ENCODE results near the gene NKD1. TPM values are rescaled to one million over a fixed set of nuclear protein-coding genes. Genes with fewer than 3 reads are reported as not detected.

The NKD1 gene
- total and polyA plus RNA-seq, 2 donors (not counting 1 experiment from before 2014, with no cell fraction given): 0.16 to 1.9 TPM

DNA sequence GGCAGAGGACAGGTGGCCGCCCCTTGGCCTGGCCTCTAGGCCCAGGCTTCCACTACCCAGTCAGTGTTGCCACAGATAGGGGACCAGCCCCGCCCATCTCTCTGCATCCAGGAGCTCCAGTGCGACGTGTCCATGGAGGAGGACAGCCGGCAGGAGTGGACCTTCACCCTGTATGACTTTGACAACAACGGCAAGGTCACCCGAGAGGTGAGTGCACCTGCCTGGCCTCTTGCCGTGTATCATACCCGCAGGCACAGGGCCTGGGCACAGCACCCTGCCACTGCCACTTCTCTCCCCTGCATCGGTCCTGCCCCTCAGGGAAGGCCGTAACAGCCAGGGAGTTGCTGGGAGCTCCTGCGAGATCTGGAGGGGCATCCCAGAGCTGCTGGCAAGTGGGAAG lies 77.2 kb downstream of the NKD1 start:
- no peak overlapping the region for H3K4me2 ChIP-seq (replicated peaks; ENCODE audit: low read depth, low read length, poor library complexity, severe bottlenecking)
- H3K4me1 Mint-ChIP-seq: peaks cover 13% of the 10 kb centered on the region
- H3K9me3 ChIP-seq (ENCODE audit: control extremely low read depth in 1 of 3, control insufficient read depth in 2 of 3, insufficient read depth in 1 of 3, low read length in 2 of 3): peaks cover 0 to 3% (median 0%) of the 10 kb centered on the region in 3 donors
- peaks cover 12 to 14% of the 10 kb centered on the region in 2 donors for H3K4me1 ChIP-seq (ENCODE audit: control insufficient read depth in 2 of 2, insufficient read depth in 2 of 2, low read length in 2 of 2)
- no peak overlapping the region for H3K4me3 ChIP-seq (ENCODE audit: control extremely low read depth in 1 of 5, extremely low read depth in 1 of 5, insufficient read depth in 1 of 5, low read depth in 2 of 5, low read length in 4 of 5)
- H3K4me3 Mint-ChIP-seq: no peak overlapping the region
- H3K79me2 ChIP-seq (ENCODE audit: control insufficient read depth, insufficient read depth, low read length): no peaks in the 10 kb centered on the region
- POLR2A ChIA-PET: no interaction called here
- H3K9me3 Mint-ChIP-seq (ENCODE audit: insufficient read depth): no peaks in the 10 kb centered on the region
- DNase-seq (no peak), ATAC-seq (ENCODE audit: low read depth) (no peak)
- no peaks in the 10 kb centered on the region for H3K27me3 Mint-ChIP-seq
- H3K27me3 ChIP-seq (replicated peaks in 1 of 4; ENCODE audit: control extremely low read depth in 1 of 4, control insufficient read depth in 3 of 4, insufficient read depth in 4 of 4, low read length in 3 of 4): no peaks in the 10 kb centered on the region
- H2AFZ ChIP-seq (ENCODE audit: insufficient read depth, low read depth, low read length, poor library complexity, severe bottlenecking): no peak overlapping the region
- WGBS (ENCODE audit: insufficient coverage): 97% methylated on average over 11 of the region's 12 CpGs
- intact Hi-C loops (cut with micrococcal nuclease): no loop called here
- no peak overlapping the region for H3K9ac ChIP-seq (ENCODE audit: low read length)
- no peaks in the 10 kb centered on the region for H3K36me3 ChIP-seq (replicated peaks in 1 of 2; ENCODE audit: control extremely low read depth in 1 of 2, control insufficient read depth in 1 of 2, extremely low read depth in 1 of 2, insufficient read depth in 2 of 2, low read length in 1 of 2)
- CTCF ChIA-PET: interaction anchor here (0.8 kb wide), 1 partner anchor 10 kb away, joined by 3 read pairs; no protein-coding TSS in a partner anchor
- H4K20me1 ChIP-seq (ENCODE audit: control insufficient read depth, insufficient read depth, low read length, poor library complexity, severe bottlenecking): no peaks in the 10 kb centered on the region
- no peak overlapping the region for H3K27ac ChIP-seq (ENCODE audit: low read length in 2 of 2)
- no peak for TF ChIP-seq EZH2 (IDR thresholded peaks at IDR 0.05; ENCODE audit: borderline replicate concordance, insufficient read depth, low read depth, low read length, poor library complexity, severe bottlenecking)
- TF ChIP-seq, protein P1, sequence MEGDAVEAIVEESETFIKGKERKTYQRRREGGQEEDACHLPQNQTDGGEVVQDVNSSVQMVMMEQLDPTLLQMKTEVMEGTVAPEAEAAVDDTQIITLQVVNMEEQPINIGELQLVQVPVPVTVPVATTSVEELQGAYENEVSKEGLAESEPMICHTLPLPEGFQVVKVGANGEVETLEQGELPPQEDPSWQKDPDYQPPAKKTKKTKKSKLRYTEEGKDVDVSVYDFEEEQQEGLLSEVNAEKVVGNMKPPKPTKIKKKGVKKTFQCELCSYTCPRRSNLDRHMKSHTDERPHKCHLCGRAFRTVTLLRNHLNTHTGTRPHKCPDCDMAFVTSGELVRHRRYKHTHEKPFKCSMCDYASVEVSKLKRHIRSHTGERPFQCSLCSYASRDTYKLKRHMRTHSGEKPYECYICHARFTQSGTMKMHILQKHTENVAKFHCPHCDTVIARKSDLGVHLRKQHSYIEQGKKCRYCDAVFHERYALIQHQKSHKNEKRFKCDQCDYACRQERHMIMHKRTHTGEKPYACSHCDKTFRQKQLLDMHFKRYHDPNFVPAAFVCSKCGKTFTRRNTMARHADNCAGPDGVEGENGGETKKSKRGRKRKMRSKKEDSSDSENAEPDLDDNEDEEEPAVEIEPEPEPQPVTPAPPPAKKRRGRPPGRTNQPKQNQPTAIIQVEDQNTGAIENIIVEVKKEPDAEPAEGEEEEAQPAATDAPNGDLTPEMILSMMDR (IDR thresholded peaks at IDR 0.05): no peak
- no peak overlapping the region for H3K27ac Mint-ChIP-seq

DNA sequence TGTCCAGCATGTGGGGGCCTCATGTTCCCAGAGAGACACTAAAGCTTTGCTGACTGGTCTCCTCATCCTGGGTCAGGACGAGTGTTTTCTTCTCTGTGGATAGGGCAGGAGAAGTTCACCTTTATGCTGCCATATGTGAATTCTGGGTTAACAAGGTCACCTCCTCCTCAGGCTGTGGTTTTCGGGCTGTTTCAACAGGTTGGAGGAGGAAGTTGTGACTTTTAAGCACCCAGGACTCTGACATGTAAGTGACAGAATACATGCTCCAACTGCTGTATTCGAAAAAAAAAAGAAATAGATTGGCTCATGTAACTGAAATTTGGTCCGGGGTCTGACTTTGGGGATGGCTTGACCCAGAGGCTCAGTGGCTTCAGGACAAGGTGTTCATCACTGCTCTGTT lies 78.7 kb downstream of the NKD1 start:
- no peaks in the 10 kb centered on the region for H3K9me3 Mint-ChIP-seq (ENCODE audit: insufficient read depth)
- ChIA-PET CTCF (interaction anchor here (0.8 to 2.1 kb wide), 6 partner anchors 38 to 559 kb away, joined by 3 to 13 read pairs (median 5); partner anchors contain the start of gene NKD1), POLR2A (interaction anchor here (1.0 kb wide), 1 partner anchor 380 kb away, joined by 3 read pairs; no protein-coding TSS in a partner anchor)
- Histone ChIP-seq H3K27ac (ENCODE audit: low read length in 2 of 2) (no peak overlapping the region), H3K4me2 (replicated peaks; ENCODE audit: low read depth, low read length, poor library complexity, severe bottlenecking) (peak overlapping the region; percentile 61), H2AFZ (ENCODE audit: insufficient read depth, low read depth, low read length, poor library complexity, severe bottlenecking) (peak overlapping the region; percentile 68), H3K36me3 (replicated peaks in 1 of 2; ENCODE audit: control extremely low read depth in 1 of 2, control insufficient read depth in 1 of 2, extremely low read depth in 1 of 2, insufficient read depth in 2 of 2, low read length in 1 of 2) (no peaks in the 10 kb centered on the region), H3K4me1 (ENCODE audit: control insufficient read depth in 2 of 2, insufficient read depth in 2 of 2, low read length in 2 of 2) (peaks cover 12 to 14% of the 10 kb centered on the region in 2 donors), H3K27me3 (replicated peaks in 1 of 4; ENCODE audit: control extremely low read depth in 1 of 4, control insufficient read depth in 3 of 4, insufficient read depth in 4 of 4, low read length in 3 of 4) (no peaks in the 10 kb centered on the region), H3K4me3 (ENCODE audit: control extremely low read depth in 1 of 5, extremely low read depth in 1 of 5, insufficient read depth in 1 of 5, low read depth in 2 of 5, low read length in 4 of 5) (no peak overlapping the region), H3K9ac (ENCODE audit: low read length) (no peak overlapping the region), H4K20me1 (ENCODE audit: control insufficient read depth, insufficient read depth, low read length, poor library complexity, severe bottlenecking) (no peaks in the 10 kb centered on the region), H3K9me3 (ENCODE audit: control extremely low read depth in 1 of 3, control insufficient read depth in 2 of 3, insufficient read depth in 1 of 3, low read length in 2 of 3) (peaks cover 0 to 3% (median 0%) of the 10 kb centered on the region in 3 donors), H3K79me2 (ENCODE audit: control insufficient read depth, insufficient read depth, low read length) (no peaks in the 10 kb centered on the region)
- TF ChIP-seq, protein P1 (IDR thresholded peaks at IDR 0.05): no peak
- TF ChIP-seq EZH2 (IDR thresholded peaks at IDR 0.05; ENCODE audit: borderline replicate concordance, insufficient read depth, low read depth, low read length, poor library complexity, severe bottlenecking): no peak
- H3K27me3 Mint-ChIP-seq: no peaks in the 10 kb centered on the region
- no peak overlapping the region for H3K27ac Mint-ChIP-seq
- no peak overlapping the region for H3K4me3 Mint-ChIP-seq
- DNase-seq (no peak), ATAC-seq (ENCODE audit: low read depth) (no peak)
- 23% methylated on average over 4 of the region's 4 CpGs for WGBS (ENCODE audit: insufficient coverage)
- intact Hi-C loops (cut with micrococcal nuclease): loop anchor here (1.0 kb wide), 1 partner anchor 80 kb away; no protein-coding TSS in a partner anchor
- peaks cover 13% of the 10 kb centered on the region for H3K4me1 Mint-ChIP-seq
